Erythroblast (primary cell): ENCODE measurements around the gene NLRP3.

Experiments used
- GATA1 ChIP-seq: IDR thresholded peaks from 2 replicates; pipeline ENCODE4 v1.6.1; 2011; ENCODE audit warnings: low read depth, mild to moderate bottlenecking, control low read depth, low read length, moderate library complexity
- POLR2A ChIP-seq: IDR thresholded peaks from 2 replicates; pipeline ENCODE4 v1.6.1; 2011; ENCODE audit warnings: mild to moderate bottlenecking, low read length

DNA sequence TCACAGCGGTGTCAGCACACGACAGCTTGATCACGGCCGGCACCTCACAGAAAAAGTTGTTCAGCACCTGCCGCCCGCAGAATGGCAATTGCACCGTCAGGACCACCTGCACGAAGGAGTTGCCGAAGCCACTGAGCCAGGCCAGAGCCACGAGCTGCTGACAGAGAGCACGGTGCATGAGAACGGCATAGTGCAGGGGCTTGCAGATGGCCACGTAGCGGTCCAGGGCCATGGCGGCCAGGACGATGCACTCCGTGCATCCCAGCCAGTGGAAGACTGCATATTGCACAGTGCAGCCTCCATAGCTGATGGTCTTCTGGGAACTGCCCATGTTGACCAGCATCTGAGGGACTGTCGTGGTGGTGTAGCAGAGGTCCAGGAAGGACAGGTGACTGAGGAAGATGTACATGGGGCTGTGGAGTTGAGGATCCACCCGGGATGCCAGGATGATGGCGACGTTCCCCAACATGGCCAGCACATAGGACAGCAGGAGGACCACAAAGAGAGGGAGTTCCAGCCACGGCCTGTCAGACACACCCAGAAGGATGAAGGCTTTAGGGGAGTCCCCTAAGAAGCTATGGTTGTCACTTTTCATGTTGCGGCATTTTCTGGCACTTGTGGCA lies 35.5 kb downstream of the NLRP3 start:
- no peak for TF ChIP-seq GATA1
- TF ChIP-seq POLR2A, result no peak
